Muscle layer of duodenum (tissue), 2 donors: Measurements from ENCODE around the gene SEMA5B.

Experiments
- H3K27ac ChIP-seq: one replicate; pipeline ENCODE4 v1.7.0; 2013; ENCODE audit warnings: mild to moderate bottlenecking, low read length
- H3K27me3 ChIP-seq: one replicate; pipeline ENCODE4 v1.7.0; 2013; ENCODE audit warnings: low read depth, mild to moderate bottlenecking, control low read depth, low read length
- H3K36me3 ChIP-seq, 2 donors: one replicate each; pipeline ENCODE4 v1.7.0; 2013; ENCODE audit warnings: low read length in 2 of 2, control low read depth in 1 of 2, mild to moderate bottlenecking in 1 of 2; ENCODE audit not compliant: insufficient read depth in 2 of 2, control insufficient read depth in 1 of 2
- H3K4me1 ChIP-seq, 2 donors: one replicate each; pipeline ENCODE4 v1.7.0; 2013; ENCODE audit warnings: low read length in 2 of 2, mild to moderate bottlenecking in 2 of 2, control low read depth in 1 of 2, moderate library complexity in 1 of 2; ENCODE audit not compliant: insufficient read depth in 2 of 2, control insufficient read depth in 1 of 2
- H3K4me3 ChIP-seq, 2 donors: one replicate each; pipeline ENCODE4 v1.7.0; 2013; ENCODE audit warnings: low read length in 2 of 2, low read depth in 1 of 2, mild to moderate bottlenecking in 1 of 2
- H3K9me3 ChIP-seq, 2 donors: one replicate each; pipeline ENCODE4 v1.7.0; 2013; ENCODE audit warnings: low read length in 2 of 2, control low read depth in 1 of 2, mild to moderate bottlenecking in 1 of 2; ENCODE audit not compliant: control insufficient read depth in 1 of 2
- donor health status: healthy.

Gene SEMA5B

DNA sequence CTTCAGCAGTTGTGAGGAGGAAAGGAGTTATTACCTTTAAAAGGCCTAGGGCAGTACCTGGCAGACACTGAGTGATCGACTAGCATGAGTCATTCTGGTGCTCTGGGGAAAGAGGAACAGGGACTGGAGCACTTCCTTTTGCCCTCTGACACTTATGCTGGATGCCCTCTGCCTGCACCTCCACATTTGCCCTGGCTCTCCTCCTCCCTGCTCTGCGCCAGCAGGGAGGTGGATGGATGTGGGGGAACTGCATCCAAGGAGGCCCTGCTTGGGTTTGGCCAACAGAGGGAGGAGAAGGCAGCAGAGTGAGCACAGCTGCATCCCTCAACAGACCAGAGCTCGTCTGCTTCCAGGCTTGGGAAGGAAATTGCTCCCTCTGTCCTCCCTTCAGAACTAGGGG is 75.0 kb downstream of the SEMA5B start:
- no peak overlapping the region for H3K27ac ChIP-seq
- no peaks in the 10 kb centered on the region for H3K9me3 ChIP-seq
- H3K4me1 ChIP-seq: peaks cover 0 to 15% of the 10 kb centered on the region in 2 donors
- no peak overlapping the region for H3K4me3 ChIP-seq
- no peaks in the 10 kb centered on the region for H3K27me3 ChIP-seq
- H3K36me3 ChIP-seq: no peaks in the 10 kb centered on the region

DNA sequence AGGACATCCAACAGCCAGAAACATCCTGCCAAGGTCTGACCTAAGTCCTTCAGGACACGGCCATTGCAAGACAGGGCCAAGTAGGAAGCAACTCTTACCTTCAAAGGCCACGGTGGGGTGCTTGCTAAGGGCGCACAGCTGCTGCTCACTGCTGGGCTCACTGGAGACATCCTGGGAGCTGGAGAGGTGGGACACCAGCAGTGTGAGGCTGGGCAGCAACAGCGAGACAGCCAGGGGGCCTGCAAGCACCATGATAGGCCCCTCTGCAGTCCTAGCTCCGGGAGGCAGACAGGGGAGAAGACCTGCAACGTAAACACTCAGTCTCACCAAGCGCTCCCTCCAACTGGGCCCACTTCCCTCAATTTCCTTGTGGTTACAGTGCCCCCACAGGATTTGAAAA is 79.2 kb downstream of the SEMA5B start:
- Histone ChIP-seq H3K9me3 (no peaks in the 10 kb centered on the region), H3K4me3 (no peak overlapping the region), H3K36me3 (no peaks in the 10 kb centered on the region), H3K27me3 (no peaks in the 10 kb centered on the region), H3K27ac (no peak overlapping the region), H3K4me1 (no peaks in the 10 kb centered on the region)

DNA sequence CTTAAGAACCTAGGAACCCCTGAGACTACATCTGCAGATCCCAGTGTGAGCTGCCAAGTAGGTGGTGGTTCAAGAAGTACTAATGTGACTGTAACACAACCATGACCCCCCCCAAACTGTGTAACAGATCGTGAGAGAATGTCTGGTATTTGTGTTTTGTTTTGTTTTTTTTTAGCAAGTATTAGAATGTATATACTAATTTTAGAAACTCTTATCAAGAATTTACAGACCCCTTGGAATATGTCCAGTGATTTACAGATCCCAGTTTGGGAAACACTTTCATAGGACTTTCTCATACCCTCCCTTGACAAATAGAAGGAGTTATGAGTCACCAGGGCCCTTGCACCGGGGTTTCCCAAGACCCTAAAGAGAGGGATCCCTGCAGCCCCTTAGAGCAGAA is 79.8 kb downstream of the SEMA5B start:
- no peaks in the 10 kb centered on the region for H3K4me1 ChIP-seq
- H3K36me3 ChIP-seq: no peaks in the 10 kb centered on the region
- no peaks in the 10 kb centered on the region for H3K9me3 ChIP-seq
- H3K4me3 ChIP-seq: no peak overlapping the region
- H3K27me3 ChIP-seq: no peaks in the 10 kb centered on the region
- no peak overlapping the region for H3K27ac ChIP-seq

DNA sequence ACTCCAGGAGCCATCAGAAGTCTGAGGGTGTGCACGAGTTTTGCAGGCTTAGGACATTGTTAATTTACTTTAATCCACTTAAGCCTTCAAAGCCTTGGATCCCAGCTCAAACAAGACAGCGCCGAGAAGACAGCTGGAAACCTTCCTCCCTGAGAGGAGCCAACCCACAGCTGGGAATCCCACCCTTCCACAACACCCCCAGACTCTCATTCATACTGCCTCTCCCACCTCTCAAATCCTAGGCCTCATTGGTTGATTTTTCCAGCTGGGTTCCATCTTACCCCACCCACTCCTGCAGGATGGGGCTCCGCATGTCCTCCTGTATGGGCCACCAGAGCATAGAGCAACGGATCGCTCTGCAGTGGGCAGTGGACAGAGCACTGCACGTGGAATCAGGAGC is 80.4 kb downstream of the SEMA5B start:
- Histone ChIP-seq H3K4me1 (no peaks in the 10 kb centered on the region), H3K4me3 (no peak overlapping the region), H3K27ac (no peak overlapping the region), H3K36me3 (no peaks in the 10 kb centered on the region), H3K27me3 (no peaks in the 10 kb centered on the region), H3K9me3 (no peaks in the 10 kb centered on the region)

DNA sequence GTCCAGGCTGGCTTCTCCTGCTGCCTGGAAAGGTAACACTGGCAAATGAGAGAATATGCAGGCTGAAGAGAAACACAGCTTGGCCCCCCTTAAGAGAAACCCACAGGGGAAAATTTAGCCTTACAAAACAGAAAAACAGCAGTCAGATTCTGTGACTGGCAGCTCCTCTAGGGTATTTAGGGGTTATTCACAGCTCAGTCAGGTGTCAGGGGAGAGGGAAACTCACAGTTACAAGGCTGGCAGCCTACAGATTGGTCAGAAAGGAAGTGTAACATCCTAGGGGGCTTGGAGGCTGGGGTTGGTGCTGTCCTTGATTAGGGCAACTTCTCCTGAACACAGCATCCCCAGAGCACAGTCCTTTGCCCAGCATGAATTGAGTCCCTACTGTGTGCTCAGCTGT is 81.4 kb downstream of the SEMA5B start:
- Histone ChIP-seq H3K36me3 (no peaks in the 10 kb centered on the region), H3K9me3 (no peaks in the 10 kb centered on the region), H3K27me3 (no peaks in the 10 kb centered on the region), H3K27ac (no peak overlapping the region), H3K4me1 (no peaks in the 10 kb centered on the region), H3K4me3 (no peak overlapping the region)

DNA sequence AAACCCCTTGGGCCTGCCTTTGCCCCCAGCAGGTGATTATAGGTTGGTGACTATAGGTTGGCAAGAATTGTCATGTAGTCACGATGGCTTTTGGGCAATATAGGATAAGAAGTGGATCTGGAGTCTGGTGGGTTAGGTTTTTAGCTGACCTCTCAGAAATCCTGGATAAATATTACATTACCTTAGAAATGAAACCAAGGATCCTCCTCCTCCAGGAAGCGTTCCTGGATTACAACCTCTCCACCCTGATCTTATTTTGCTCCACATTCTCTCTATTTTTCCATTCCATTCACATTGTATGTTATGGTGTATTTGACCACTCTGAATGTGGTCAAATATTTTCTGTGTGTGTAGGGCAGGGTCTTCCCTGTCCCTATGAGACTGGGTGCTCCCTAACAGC is 82.3 kb downstream of the SEMA5B start:
- no peaks in the 10 kb centered on the region for H3K9me3 ChIP-seq
- no peak overlapping the region for H3K4me3 ChIP-seq
- peaks cover 0 to 6% of the 10 kb centered on the region in 2 donors for H3K4me1 ChIP-seq
- H3K27me3 ChIP-seq: no peaks in the 10 kb centered on the region
- H3K36me3 ChIP-seq: no peaks in the 10 kb centered on the region
- H3K27ac ChIP-seq: no peak overlapping the region

DNA sequence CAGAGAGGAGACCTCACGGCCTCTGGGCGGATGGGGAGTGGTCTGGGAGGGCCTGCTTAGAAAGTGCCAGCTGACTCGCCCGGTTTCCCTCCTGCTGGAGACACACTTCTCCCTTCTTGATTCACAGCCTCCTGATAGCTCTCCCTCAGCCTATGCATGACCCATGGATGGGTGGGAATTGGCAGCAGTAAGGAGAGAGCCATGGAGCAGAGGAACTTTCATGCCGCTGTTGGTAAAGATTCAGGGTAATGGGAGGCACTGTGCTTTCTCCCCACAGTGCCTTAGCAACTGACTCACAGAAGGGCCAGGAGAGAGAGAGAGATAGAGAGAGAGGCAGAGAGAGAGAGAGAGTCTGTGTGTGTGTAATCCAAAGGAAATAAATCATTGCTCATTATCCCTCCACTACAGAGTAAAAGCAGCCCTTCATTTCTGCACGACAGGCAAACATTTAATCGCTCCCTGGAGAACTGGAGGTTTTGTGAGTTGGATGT is 82.8 kb downstream of the SEMA5B start:
- H3K4me3 ChIP-seq: no peak overlapping the region
- no peaks in the 10 kb centered on the region for H3K36me3 ChIP-seq
- no peak overlapping the region for H3K27ac ChIP-seq
- H3K4me1 ChIP-seq: peaks cover 0 to 6% of the 10 kb centered on the region in 2 donors
- no peaks in the 10 kb centered on the region for H3K9me3 ChIP-seq
- no peaks in the 10 kb centered on the region for H3K27me3 ChIP-seq

DNA sequence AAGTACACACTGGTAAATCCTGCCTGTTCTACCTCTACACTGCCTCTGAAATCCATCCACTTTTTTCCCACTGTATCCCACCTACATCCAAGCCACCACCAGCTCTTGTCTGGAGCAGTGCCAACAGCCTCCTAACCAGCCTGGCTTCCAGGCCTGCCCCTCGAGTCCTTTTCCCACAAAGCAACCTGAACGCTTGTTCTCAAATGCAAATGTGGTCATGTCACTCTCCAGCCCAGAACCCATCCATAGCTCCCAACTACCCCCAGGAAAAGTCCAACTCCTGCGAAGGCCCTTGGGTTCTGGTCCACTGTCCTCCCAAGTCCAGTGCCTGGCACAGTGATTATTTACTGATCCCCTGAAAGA is 83.8 kb downstream of the SEMA5B start:
- no peak overlapping the region for H3K27ac ChIP-seq
- no peak overlapping the region for H3K4me3 ChIP-seq
- H3K4me1 ChIP-seq: peaks cover 0 to 6% of the 10 kb centered on the region in 2 donors
- no peaks in the 10 kb centered on the region for H3K36me3 ChIP-seq
- no peaks in the 10 kb centered on the region for H3K9me3 ChIP-seq
- no peaks in the 10 kb centered on the region for H3K27me3 ChIP-seq

DNA sequence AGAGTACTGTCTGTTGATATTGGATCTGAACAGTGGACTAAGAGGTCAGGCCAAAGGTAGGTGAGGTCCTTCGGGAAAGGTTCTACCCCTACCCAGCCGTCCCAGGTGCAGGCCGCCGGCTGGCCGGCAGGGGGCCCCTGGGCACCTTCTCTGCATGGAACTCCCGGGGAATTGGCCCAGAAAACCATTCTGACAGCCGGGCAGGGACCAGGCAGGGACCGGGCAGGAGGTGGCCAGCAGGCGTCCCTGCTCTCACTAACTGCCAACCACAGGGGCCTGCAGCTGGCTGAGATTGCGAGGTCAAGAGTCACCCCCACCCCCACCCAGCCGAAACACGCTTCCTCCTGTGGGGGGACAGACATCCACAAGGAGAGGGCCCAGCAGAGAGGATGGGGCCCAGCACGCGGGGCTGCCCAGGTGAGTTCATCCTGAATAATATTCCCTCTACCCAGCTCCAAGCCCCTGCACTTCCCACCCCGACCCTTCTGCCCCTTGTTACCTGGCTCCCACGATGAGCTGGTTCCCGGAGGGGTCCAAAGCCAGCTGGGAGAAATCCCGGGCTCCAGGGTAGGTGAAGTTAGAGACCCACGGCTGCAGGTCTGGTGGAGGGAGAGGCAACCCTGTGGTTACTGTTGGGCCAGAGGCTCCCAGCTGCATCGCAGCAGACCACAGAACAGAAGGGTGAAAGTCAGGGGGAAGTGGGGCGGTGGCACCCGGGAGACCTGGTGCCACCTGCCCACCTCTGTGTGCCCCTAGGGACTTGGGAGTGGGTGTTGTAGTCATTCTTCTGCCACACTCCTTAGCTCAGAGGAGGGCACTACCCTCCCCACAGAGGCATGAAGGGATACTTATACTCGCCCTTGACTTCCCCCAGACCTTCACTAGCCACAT is 84.4 kb downstream of the SEMA5B start:
- Histone ChIP-seq H3K4me3 (no peak overlapping the region), H3K27me3 (no peaks in the 10 kb centered on the region), H3K36me3 (no peaks in the 10 kb centered on the region), H3K27ac (no peak overlapping the region), H3K4me1 (peaks cover 0 to 6% of the 10 kb centered on the region in 2 donors), H3K9me3 (no peaks in the 10 kb centered on the region)

DNA sequence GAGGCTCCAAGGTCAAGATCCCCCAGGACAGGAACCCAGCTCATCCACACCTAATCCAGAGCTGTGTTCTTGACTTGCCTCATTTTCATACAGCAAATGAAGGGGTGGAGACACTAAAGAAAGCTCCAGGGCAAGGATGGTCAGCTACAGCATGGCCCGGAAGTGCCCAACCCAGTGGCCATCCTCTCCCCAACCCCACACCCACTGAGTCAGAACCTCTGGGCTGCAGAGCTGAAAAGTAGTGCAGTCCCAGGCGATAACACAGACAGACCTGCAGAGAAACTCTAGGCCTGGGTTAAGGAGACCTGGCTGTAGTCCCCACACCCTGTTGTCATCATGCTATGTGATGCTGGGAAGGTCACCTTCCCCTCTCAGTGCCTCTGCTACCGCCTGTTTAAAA is 85.3 kb downstream of the SEMA5B start:
- H3K36me3 ChIP-seq: no peaks in the 10 kb centered on the region
- no peaks in the 10 kb centered on the region for H3K9me3 ChIP-seq

DNA sequence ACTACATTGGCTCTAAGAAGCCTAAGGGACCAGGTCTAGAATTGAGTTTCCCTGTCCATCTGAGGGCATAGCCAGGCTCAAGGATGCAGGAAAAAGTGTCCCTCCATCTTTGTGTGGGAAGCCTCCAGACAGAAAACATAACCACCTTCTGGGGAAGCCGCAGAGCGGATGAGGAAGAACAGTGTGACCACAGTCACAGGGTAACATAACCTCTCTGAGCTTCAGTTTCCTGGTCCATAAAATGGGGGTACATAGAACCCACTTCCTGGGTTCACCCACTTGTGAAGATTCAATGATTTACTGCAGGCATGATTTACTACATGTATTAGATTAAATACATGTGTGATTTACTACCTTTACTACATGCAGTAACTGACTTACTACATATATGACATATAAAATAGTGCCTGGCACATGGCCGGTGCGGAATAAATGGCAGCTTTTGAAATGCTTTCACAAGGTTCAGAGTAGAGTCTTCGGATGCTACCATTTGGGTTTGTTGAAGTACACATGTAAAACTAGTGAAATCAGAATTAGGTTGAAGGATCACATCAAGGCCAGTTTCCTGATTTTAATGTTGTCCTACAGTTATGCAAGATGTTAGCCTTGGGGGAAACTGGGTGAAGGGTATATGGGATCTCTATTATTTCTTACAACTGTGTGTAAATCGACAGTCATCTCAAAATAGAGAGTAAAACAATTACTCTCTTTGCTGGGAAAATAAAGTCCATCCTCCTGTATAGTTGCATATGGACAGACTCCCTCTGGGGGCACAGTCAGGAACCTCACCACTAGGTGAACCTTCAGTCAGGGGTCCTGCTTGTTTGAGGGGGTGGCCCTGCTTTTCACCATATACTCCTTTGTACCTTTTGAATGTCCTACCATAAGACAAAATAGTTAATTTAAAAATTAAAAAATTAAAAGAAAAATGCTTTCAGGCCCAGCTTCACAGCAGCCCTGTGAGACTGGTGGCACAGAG is 86.0 kb downstream of the SEMA5B start:
- Histone ChIP-seq H3K36me3 (no peaks in the 10 kb centered on the region), H3K27me3 (no peaks in the 10 kb centered on the region), H3K4me3 (no peak overlapping the region), H3K27ac (no peak overlapping the region), H3K9me3 (no peaks in the 10 kb centered on the region), H3K4me1 (peaks cover 0 to 6% of the 10 kb centered on the region in 2 donors)

More for the DNA sequence above, 85.3 kb downstream of the SEMA5B start:
- Histone ChIP-seq H3K4me1 (peaks cover 0 to 6% of the 10 kb centered on the region in 2 donors), H3K4me3 (no peak overlapping the region), H3K27me3 (no peaks in the 10 kb centered on the region), H3K27ac (no peak overlapping the region)
